DOHH2 (cell line): ENCODE measurements around the gene CCDC144A.

Experiments
- CTCF ChIP-seq: fragments of 200-600 bp; sonication (generic); IDR thresholded peaks from one replicate; pipeline ENCODE4 v1.5.1; 2014; ENCODE audit warnings: antibody characterized with exemption, mild to moderate bottlenecking, low read depth, low read length; ENCODE audit not compliant: poor library complexity, severe bottlenecking
- EZH2phosphoT487 ChIP-seq: fragments of 200-600 bp; sonication (generic); IDR thresholded peaks from 2 replicates; pipeline ENCODE4 v1.6.1; 2017; ENCODE audit warnings: borderline replicate concordance, mild to moderate bottlenecking, antibody characterized with exemption, low read length, moderate library complexity, mixed read lengths

DNA sequence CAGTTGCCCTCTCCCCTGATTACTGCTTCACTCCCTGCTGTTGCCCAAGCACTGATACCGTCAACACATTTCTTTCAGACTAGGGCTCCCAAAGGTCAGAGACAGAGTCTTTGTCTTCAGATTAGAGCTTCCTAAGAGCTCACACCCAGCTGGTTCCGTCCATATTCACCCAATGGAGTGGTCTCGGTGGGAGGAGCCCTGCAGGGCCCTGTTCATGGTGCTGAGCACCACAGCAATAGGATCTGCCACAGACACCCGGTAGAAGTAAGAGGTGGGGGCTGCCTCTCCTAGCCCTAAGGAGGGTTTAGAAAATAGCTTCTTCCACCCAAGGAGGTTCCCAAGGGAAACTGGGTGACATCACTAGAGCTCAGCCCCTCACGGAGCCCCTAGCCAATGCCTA lies 128.3 kb downstream of the CCDC144A start:
- TF ChIP-seq CTCF (no peak), EZH2phosphoT487 (no peak)
